Measurements from ENCODE around the gene KCNK10.

KCNK10 gene, protein sequence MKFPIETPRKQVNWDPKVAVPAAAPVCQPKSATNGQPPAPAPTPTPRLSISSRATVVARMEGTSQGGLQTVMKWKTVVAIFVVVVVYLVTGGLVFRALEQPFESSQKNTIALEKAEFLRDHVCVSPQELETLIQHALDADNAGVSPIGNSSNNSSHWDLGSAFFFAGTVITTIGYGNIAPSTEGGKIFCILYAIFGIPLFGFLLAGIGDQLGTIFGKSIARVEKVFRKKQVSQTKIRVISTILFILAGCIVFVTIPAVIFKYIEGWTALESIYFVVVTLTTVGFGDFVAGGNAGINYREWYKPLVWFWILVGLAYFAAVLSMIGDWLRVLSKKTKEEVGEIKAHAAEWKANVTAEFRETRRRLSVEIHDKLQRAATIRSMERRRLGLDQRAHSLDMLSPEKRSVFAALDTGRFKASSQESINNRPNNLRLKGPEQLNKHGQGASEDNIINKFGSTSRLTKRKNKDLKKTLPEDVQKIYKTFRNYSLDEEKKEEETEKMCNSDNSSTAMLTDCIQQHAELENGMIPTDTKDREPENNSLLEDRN

DNA sequence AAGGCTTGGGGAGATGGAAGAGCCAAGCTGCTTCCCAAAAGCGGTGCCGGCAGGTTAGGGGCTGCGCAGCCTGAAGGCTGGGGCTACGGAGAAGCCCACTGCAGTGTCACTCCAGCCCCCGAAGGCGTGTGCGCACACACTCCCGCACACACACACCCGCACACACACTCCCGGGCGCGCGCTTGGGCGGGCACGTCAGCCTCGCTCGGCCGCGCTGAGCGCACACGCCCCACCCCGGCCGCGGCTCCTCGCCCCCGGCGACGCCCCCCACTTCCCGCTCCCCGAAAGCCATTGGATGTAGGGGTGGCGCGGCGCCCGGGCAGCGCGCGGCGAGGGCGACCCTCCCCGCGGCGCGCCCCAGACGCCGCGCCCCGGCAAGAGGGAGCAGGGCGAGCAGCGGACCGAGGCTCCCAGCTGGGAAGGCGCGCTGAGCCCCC lies at the start of gene KCNK10:
KCNK10 (minus strand) TSS at position 184 of the 437 bp plus-strand sequence. CDS start 471 bp downstream, outside the sequence.
- no peak for DNase-seq (ENCODE audit: low read depth in 2 of 2, low spot score in 1 of 2)

DNA sequence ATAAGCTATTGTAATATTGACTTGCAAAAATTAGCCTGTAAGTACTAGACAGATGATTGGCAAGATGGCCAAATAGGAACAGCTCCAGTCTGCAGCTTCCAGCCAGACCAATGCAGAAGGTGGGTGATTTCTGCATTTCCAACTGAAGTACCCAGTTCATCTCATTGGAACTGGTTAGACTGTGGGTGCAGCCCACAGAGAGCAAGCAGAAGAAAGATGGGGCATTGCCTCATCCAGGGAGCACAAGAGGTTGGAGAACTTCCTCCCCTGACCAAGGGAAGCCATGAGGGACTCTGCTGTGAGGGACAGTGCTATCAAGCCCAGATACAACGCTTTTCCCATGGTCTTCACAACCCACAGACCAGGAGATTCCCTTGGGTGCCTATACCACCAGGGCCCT lies 46.4 kb upstream of the KCNK10 start:
- DNase-seq (ENCODE audit: low read depth in 2 of 2, low spot score in 1 of 2) = no peak

- DNase-seq (ENCODE audit: low read depth in 2 of 2, low spot score in 1 of 2) = no peak
These were observed 41.8 kb upstream of the KCNK10 start for GRCh38 chr14:88364710-88365413.

- DNase-seq (ENCODE audit: low read depth in 2 of 2, low spot score in 1 of 2) = no peak
These were observed 40.6 kb upstream of the KCNK10 start for GRCh38 chr14:88363644-88364043.

DNA sequence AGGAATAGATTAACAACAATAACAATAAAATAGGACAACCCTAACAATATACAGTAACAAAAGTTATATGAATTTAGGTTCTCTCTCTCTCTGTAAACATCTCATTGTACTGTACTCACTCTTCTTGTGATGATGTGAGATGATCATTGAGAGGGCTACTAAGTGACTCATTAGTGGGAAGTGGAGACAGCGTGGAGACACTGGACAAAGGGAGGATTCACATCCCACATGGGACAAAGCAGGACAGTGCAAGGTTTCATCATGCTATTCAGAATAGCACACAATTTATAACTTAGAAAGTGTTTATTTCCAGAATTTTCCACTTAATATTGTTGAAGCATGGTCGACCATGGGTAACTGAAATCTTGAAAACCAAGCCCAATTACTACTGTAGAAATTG lies 36.4 kb upstream of the KCNK10 start:
- no peak for DNase-seq (ENCODE audit: low read depth in 2 of 2, low spot score in 1 of 2)

GRCh38 chr14:88354358-88354757 lies 31.3 kb upstream of the KCNK10 start:
- no peak for DNase-seq (ENCODE audit: low read depth in 2 of 2, low spot score in 1 of 2)

GRCh38 chr14:88352698-88353097 lies 29.6 kb upstream of the KCNK10 start:
- no peak for DNase-seq (ENCODE audit: low read depth in 2 of 2, low spot score in 1 of 2)

DNA sequence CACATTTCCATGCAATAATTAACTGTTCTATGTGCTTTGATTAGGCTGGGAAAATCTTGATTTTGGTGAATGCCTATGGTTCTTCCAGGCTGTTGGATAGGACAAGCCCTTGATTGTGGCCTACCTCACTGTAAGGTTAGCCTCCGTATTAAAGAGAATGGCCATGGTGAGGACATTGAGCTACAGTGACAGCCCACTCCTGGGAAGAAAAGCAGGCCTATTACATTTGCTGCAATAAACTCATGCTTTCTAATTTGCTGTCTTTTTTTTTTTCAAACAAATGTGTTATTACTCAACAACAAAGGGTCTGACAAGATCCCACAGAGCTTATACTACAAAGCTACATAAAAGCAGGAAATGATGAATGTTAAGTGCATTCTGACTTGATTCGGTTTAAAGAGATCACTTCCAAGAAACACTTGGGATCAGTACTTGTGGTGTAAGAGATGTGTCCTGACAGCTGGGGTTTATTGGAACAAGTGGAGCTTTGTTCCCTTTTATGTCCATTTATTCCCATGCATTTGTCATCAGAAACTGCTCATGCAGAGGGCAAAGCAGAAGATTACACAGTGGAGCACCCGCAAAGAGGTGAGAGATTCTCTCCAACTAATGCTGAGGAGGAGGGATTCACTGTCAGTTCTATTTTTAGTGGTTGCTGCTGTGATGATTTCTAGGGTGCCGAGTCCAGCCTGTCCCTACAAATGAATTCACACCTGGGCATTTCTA lies 29.1 kb upstream of the KCNK10 start:
- DNase-seq (ENCODE audit: low read depth in 2 of 2, low spot score in 1 of 2) = no peak

DNA sequence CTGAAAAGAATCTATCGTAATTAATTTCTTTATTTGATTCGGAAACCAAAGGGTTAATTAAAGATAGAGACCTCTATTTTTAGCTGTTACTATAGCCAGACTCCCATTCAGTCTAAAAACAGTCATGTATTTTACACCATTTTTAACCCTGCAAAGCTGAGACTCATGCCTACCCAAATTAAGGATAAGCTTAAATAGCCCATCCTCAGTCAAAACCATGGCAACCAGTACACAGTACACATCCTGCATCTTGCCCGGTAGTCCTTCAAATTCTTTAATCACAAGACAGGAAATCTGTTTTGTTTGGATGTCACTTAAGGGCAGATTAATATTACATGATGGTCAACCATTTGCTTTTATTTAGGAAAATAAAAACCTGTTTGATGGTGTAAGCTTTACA lies 25.5 kb upstream of the KCNK10 start:
- no peak for DNase-seq (ENCODE audit: low read depth in 2 of 2, low spot score in 1 of 2)

- no peak for DNase-seq (ENCODE audit: low read depth in 2 of 2, low spot score in 1 of 2)
These were observed 23.1 kb upstream of the KCNK10 start for GRCh38 chr14:88346048-88346639.

GRCh38 chr14:88342980-88343379 lies 19.9 kb upstream of the KCNK10 start:
- no peak for DNase-seq (ENCODE audit: low read depth in 2 of 2, low spot score in 1 of 2)

- DNase-seq (ENCODE audit: low read depth in 2 of 2, low spot score in 1 of 2) = no peak
These were observed 17.3 kb upstream of the KCNK10 start for GRCh38 chr14:88340357-88340756.

DNA sequence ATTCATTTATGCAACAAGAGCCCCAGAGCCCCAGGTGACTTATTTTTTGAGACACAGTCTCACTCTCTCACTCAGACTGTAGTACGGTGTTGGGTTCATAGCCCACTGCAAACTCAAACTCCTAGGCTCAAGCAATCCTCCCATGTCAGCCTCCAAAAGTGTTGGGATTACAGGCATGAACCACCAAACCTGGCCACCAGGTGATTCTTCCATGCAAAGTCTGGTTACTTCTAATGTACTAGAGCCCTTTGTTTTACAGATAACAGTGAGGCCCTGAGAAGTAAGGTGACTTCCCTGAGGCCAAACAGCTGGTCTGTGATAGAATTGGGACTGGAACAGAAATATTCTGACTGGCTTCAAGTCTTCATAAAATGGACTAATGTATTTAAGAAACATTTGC lies 10.0 kb upstream of the KCNK10 start:
- DNase-seq (ENCODE audit: low read depth in 2 of 2, low spot score in 1 of 2) = no peak

GRCh38 chr14:88327497-88327896 lies 4.4 kb upstream of the KCNK10 start:
- no peak for DNase-seq (ENCODE audit: low read depth in 2 of 2, low spot score in 1 of 2)

GRCh38 chr14:88326352-88327103 lies 3.5 kb upstream of the KCNK10 start:
- DNase-seq (ENCODE audit: low read depth in 2 of 2, low spot score in 1 of 2) = no peak

GRCh38 chr14:88325883-88326282 lies 2.8 kb upstream of the KCNK10 start:
- DNase-seq (ENCODE audit: low read depth in 2 of 2, low spot score in 1 of 2) = no peak

- no peak for DNase-seq (ENCODE audit: low read depth in 2 of 2, low spot score in 1 of 2)
These were observed 1.9 kb upstream of the KCNK10 start for GRCh38 chr14:88324930-88325329.

DNA sequence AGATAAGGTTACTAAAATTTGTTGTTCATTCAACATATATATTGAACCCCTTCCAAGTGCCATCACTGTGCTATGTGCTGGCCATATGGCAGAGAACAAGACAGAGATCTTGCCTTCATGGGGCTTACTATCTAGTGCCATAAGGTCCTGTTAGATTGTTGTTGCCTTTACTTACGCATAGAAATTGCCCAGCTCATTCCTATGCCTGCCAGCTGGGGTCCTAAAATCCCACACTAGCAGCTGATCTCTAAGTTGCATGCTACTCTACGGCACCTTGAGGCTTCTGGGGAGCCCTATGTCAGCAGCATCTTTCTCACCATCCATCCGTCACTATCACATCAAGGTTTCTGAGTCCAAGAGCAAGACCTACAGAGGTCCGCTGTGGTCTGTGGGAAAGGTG lies 1.4 kb upstream of the KCNK10 start:
- no peak for DNase-seq (ENCODE audit: low read depth in 2 of 2, low spot score in 1 of 2)

- DNase-seq (ENCODE audit: low read depth in 2 of 2, low spot score in 1 of 2) = no peak
These were observed 592 bp upstream of the KCNK10 start for GRCh38 chr14:88323523-88324199.
